GM18526 (cell line): ENCODE measurements around the gene TRIO.

Source experiments
- POLR2A ChIP-seq: IDR thresholded peaks from 3 replicates; pipeline ENCODE4 v1.6.1; 2011; ENCODE audit not compliant: insufficient read length; ENCODE audit errors: extremely low read depth

TRIO gene

DNA sequence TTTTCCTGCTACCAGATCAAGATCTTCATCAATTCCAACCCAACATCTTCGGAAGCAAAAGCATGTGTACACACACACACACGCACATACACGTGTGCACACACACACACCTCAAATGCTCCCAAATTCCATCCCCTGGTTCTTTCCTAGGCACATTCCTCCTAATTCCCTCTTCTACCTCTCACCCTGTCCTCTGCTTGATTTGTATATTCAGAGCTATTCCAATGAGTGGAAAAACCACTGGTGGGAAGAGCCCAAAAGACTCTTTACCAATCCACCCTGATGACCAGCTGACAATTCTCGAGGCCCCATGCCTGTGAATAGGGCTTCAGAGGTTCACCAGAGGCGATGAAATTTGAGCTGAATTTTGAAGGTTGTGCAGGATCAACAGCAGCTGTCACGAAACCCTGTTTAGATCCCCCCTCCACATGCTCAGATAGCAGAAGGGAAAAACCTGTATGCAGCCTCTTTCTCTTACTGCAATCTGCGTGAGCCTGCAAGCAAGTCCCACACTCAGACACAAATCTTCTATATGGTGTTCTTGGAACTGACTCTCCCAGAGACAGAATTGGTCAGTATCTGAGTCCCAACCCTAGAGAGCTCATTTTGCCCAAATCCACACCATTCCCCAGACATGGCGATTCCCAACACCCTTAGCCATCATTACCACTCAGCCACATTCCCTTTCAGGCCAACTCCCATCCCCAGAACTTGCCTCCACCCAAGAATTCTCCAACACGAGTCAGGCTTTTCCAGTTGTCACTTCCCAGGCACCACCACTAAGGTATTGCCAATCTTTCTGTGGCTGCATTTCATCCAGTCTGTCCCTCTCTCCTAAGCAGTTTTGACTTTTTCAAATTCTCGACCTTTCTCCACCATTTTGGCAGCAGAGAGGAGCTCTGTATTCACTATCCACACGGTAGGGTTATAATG lies 4.3 kb upstream of the TRIO start:
- TF ChIP-seq POLR2A, result no peak

GRCh38 chr5:14141764-14142163 lies 1.4 kb upstream of the TRIO start:
- TF ChIP-seq POLR2A, result no peak

- no peak for TF ChIP-seq POLR2A
These were observed 828 bp upstream of the TRIO start for GRCh38 chr5:14142202-14142826.

DNA sequence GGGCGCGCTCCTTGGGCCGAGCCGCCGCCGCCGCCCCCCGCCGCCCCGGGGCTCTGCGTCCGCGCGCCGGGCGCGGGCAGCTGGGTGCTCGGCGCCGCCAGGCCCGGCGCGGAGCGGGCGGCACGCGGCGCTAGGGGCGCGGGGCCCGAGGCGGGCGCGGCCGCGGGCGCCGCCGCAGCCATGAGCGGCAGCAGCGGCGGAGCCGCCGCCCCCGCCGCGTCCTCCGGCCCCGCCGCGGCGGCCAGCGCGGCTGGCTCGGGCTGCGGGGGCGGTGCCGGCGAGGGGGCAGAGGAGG lies 351 bp downstream of the TRIO start:
- TF ChIP-seq POLR2A, result no peak

DNA sequence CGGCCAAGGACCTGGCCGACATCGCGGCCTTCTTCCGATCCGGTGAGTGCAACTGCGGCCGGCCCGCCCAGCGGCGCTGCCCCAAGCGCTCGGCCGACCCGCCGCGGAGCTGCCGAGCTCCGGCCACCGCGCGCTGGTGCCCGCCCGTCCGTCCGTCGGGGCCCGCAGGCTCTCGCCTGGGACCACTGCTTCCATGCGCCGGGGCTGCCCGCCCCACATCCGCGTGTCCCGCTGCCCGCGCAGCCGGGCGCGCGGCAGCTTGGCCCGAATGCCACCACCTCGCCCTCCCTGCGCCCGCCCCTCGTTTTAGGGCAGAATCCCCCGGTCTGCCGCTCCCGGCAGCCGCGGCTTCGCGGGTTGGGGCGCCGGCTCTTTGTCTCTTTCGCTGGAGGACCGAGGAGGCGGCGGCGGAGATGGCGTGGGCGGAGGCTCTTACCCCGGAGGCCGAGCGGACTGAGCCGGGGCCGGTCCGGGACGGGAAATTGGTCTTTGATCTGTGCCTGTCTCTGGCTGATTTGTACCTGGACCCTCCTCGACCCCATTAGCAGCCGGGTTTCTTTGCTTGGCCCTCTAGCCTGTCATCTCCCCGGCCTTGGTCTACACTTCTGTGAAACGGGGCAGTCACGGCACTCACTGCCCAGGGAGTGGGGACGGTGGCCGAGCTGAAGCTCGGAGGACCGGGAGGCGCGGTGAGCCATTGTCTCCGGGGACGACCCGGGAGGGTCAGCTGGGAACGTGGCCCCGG lies 871 bp downstream of the TRIO start:
- TF ChIP-seq POLR2A, result peak; percentile 5

DNA sequence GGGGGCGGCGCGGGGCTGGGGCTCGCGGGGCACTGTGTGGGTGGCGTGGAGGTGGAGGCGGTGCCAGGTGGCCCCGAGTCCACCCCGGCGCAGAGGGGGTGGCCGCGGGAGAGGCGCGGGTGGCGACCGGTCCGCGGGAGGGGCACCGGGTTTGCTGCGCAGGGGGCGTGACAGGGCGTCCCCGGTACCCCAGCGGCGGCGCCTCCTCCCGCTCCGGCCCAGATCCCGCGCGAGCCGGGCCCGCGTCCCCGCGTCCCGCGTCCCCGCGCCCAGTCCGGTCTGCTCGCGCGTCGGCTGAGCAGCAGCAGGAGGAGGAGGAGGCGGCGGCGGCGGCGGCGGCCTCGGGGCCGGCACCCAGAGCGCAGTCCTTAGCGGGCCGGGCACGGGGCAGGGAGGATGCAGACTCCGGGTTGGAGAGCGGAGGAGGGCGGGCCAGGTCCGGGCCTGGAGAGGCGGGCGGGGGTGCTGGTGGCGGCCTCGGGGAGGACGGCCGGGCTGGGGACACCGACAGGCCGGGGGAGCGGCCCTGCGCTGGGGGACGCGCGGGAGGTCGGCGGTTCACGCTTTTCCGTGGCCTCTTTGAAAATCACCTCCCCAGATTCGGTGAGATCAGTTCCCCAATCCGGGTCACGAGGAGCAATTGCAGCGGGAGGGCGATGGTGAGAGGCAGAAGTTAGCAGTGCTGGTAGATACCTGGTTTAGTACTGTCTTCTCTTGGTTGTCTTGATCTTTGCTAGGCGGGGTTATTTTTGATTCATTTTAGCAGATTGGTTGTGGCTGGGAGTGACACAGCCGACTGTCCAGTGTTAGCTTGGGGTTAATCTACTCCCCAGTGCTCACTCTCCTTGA lies 1.7 kb downstream of the TRIO start:
- TF ChIP-seq POLR2A, result peak; percentile 82

- TF ChIP-seq POLR2A, result no peak
These were observed 2.5 kb downstream of the TRIO start for GRCh38 chr5:14145435-14146334.

GRCh38 chr5:14146725-14147124 lies 3.6 kb downstream of the TRIO start:
- TF ChIP-seq POLR2A, result no peak

- no peak for TF ChIP-seq POLR2A
These were observed 4.1 kb downstream of the TRIO start for GRCh38 chr5:14147210-14147609.

DNA sequence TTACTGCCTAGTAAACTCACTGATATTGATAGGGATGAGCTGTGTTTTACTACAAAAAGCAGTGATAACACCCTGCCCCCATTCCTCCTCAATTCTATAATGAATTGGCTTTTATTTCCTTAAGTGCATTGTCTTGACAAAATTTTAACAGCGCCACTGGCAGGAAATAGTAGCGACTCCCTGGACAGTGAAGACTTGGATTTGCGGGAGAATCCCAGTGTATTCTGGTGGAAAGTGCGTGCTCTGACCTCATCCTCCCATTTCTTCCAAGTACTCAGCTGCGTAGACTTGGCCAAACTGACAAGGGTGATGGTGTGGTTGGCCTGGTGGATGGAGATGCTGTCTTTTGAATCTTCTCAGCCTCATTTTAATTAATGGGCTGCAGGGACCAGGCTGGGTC lies 5.3 kb downstream of the TRIO start:
- TF ChIP-seq POLR2A, result no peak

- peak; percentile 16 for TF ChIP-seq POLR2A
These were observed 5.9 kb downstream of the TRIO start for GRCh38 chr5:14148890-14149671.

DNA sequence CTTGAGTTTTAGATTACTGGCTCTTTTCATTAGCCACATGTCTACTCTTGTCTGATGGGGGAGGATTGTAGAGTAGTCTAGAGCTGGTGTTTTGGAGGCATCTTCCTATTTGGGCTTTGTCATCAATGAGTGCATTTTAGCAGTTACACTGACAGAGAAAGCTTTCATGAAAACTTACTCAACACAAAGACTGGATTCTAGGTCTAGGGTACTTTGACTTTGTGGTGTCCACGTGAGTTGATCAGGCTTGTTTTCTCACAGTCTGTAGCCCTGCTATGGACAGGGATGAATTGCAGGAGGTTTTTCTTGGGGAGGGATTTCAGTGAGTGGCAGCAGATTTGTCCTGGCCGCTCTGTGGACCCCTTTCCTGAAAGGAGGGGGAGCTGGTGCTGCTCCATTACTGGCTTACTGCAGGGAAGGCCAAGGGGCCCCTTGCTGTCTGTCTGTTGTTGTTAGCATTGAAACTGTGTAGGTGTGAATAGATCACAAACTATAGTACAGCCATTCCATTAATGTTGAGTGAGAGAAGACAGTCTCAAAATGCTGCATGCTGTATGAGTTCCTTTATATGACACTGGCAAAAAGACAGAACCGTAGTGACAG lies 6.6 kb downstream of the TRIO start:
- TF ChIP-seq POLR2A, result no peak

DNA sequence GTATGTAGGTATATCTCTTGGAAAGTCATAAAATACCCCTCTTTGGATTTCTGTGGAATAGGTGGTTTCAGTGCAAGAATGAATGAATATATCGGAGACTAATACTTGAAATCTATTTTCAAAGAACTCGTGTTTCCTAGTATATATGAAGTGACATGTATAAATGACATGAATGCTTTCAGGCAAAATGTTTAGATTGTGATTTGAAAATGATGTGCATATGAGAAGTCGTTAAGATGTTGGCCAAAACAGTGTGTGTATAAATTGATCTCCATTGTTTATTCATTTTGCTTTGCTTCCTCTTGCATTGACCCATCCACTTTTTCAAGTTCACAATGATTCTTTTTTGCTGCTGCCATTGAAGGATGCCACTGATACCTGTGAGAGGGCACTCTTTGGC lies 8.3 kb downstream of the TRIO start:
- TF ChIP-seq POLR2A, result no peak
